Heart left ventricle (tissue), 16 donors: ENCODE measurements around the gene GPATCH1. TPM values are rescaled to one million over a fixed set of nuclear protein-coding genes. Genes with fewer than 3 reads are reported as not detected.

Experiments
- ATAC-seq, 4 donors: fragments of 200-7000 bp; cut with Tn5 transposase; one replicate each; pipeline ENCODE4 v1.9.1; 2020 to 2022; ENCODE audit warnings: moderate library complexity in 4 of 4, mild to moderate bottlenecking in 3 of 4, moderate number of reproducible peaks in 1 of 4
- DNase-seq, 5 donors: peaks; one replicate each; pipeline ENCODE4 v3.0.0-alpha.2; 2020
- H3K27ac ChIP-seq, 12 donors: fragments of 200-600 bp; sonication (generic) in 4 of 12; one replicate each; pipeline versions ENCODE4 v1.5.0 to v1.8.0; 2016 to 2022; ENCODE audit warnings: mild to moderate bottlenecking in 2 of 12
- H3K27me3 ChIP-seq, 9 donors: fragments of 200-600 bp; sonication (generic) in 2 of 9; one replicate each; pipeline versions ENCODE4 v1.5.1 to v1.8.0; 2016 to 2022; ENCODE audit warnings: mild to moderate bottlenecking in 3 of 9
- H3K36me3 ChIP-seq, 9 donors: fragments of 200-600 bp; sonication (generic) in 2 of 9; one replicate each; pipeline versions ENCODE4 v1.5.0 to v1.8.0; 2018 to 2022; ENCODE audit warnings: mild to moderate bottlenecking in 2 of 9
- H3K4me1 ChIP-seq, 12 donors: fragments of 200-600 bp; sonication (generic) in 4 of 12; one replicate each; pipeline versions ENCODE4 v1.5.0 to v1.8.0; 2016 to 2022; ENCODE audit warnings: mild to moderate bottlenecking in 3 of 12
- H3K4me3 ChIP-seq, 12 donors: fragments of 200-600 bp; sonication (generic) in 4 of 12; one replicate each; pipeline versions ENCODE4 v1.5.0 to v1.8.0; 2017 to 2022; ENCODE audit warnings: mild to moderate bottlenecking in 9 of 12, moderate library complexity in 4 of 12
- H3K9me3 ChIP-seq, 12 donors: fragments of 200-600 bp; sonication (generic) in 4 of 12; one replicate each; pipeline versions ENCODE4 v1.5.0 to v1.8.0; 2016 to 2022; ENCODE audit warnings: mild to moderate bottlenecking in 1 of 12
- POLR2A ChIP-seq, 2 donors: fragments of 450-650 bp; IDR thresholded peaks; one replicate each; pipeline ENCODE4 v1.6.1; 2017; ENCODE audit warnings: antibody characterized with exemption in 2 of 2, mild to moderate bottlenecking in 2 of 2, moderate library complexity in 2 of 2
- WGBS, 4 donors: extraction: QIAGEN DNeasy Blood & Tissue Kit in 2 of 4; methylation state at CpG; one replicate each; pipeline versions ENCODE4 v1.1.5 to v1.1.7; 2013 to 2018; 5-methylcytosine and 5-hydroxymethylcytosine counted together
- intact Hi-C, 10 donors: fragments of 100-400 bp; cut with DNase I; formaldehyde crosslinking; loops; one replicate each; pipeline versions ENCODE4 v1.11.1 to v1.14.2; 2022
- polyA plus RNA-seq, 2 donors: library from polyadenylated mRNA; stranded (reverse); fragments of 200-250 nt; gene quantifications; one replicate each; pipeline ENCODE4 v1.2.3, GENCODE V29; 2013
- total RNA-seq, 9 donors: library from RNA; depleted of rRNA in 2 of 9; stranded (reverse); fragments of >200 nt in 2 of 9; fragmentation: NEBNext Ultra II Directional in 3 of 9; extraction: Animal tissue kit (Norgen Biotek cat#: 25700) in 3 of 9; gene quantifications; one replicate each; pipeline versions ENCODE4 v1.1.0 to v1.2.4, GENCODE V29; 2016 to 2023
- TF ChIP-seq, protein P1 (sequence below), 12 donors: fragments of 200-600 bp; sonication (generic) in 4 of 12; IDR thresholded peaks; one replicate each; pipeline versions ENCODE4 v1.5.0 to v1.8.0; 2018 to 2022; ENCODE audit warnings: antibody characterized with exemption in 12 of 12, mild to moderate bottlenecking in 5 of 12
- donor health status: ischemic (EF 13 %, LVEDD 7.1; RV severe dilation, severe dysfunction).
- donor health status: healthy with polysubstance abuse.
- donor health status: DM: no; HTN: yes; CAD: no.
- donor health status: DM: no; HTN: no; CAD: no.
- donor health status: ischemic (EF 25% LVEDD 6.9; RV normal size, moderate dysfunction).
- donor health status: ischemic (EF 25% LVEDD 5.7; RV mildly dilated, moderate dysfunction).
- donor health status: healthy.
- donor health status: DM: yes; HTN: yes; CAD: no.
- donor health status: ischemic (EF 35%, LVEDD 5.7; RV mildly dilated, moderate dysfunction).
- donor health status: nonischemic (EF 11% LVEDD 7.7; RV severe dilation, severe dysfunction).
- donor health status: DM: yes; HTN: yes; CAD: no.
- donor health status: PGD.
- donor health status: ischemic (EF 29% LVEDD 5.4; RV normal size, mild dysfunction).
- donor health status: nonischemic (EF 23%, LVEDD 6.1; RV moderate dilation, normal function).

GPATCH1 gene
- total and polyA plus RNA-seq, 11 donors = 3.3 to 6.7 (median 5.3) TPM

DNA sequence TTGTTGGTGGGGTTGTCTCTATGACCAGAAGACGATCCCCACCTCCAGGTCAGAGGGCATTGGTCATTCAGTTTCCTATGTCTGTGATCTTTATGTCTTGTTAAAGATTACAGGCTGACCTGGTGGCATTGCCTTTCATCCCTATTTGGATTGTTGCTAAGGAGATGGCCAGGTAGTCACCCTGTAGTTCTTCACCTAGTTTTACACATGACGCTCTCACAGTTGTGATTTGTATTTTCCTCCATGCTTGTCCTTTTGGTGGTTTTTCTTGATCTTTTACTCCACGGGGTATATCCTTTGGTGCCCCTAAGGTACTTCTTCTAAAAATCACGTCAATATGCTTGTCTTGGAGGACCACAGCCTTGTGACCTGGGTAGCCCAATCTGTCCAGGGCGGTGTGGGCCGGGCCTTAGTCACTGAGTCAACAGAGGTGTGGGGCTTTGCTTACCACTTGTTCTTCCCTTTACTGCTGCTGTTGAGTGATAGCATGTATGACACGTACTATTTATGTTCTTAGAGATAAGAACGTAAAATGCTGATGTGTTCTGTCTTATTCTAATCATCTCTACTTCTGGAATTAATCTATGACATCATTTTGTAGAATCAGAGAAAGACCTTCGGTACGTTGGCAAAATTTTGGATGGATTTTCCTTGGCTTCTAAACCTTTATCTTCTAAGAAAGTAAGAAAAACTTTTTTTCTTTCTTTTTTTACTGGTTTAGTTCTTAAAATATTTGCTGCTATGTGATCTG is 20.1 kb downstream of the GPATCH1 start:
- no peak overlapping the region for H3K27ac ChIP-seq
- intact Hi-C loops = no loop called here
- H3K4me3 ChIP-seq = no peak overlapping the region
- peaks cover 0 to 98% (median 89%) of the 10 kb centered on the region in 9 donors for H3K36me3 ChIP-seq
- DNase-seq (no peak), ATAC-seq (no peak)
- H3K9me3 ChIP-seq = no peaks in the 10 kb centered on the region
- H3K27me3 ChIP-seq = no peaks in the 10 kb centered on the region
- 75 to 89% (median 85%) methylated on average over 10 of the region's 10 CpGs for WGBS, 4 donors
- no peak for TF ChIP-seq POLR2A (IDR thresholded peaks at IDR 0.05)
- TF ChIP-seq, protein P1, sequence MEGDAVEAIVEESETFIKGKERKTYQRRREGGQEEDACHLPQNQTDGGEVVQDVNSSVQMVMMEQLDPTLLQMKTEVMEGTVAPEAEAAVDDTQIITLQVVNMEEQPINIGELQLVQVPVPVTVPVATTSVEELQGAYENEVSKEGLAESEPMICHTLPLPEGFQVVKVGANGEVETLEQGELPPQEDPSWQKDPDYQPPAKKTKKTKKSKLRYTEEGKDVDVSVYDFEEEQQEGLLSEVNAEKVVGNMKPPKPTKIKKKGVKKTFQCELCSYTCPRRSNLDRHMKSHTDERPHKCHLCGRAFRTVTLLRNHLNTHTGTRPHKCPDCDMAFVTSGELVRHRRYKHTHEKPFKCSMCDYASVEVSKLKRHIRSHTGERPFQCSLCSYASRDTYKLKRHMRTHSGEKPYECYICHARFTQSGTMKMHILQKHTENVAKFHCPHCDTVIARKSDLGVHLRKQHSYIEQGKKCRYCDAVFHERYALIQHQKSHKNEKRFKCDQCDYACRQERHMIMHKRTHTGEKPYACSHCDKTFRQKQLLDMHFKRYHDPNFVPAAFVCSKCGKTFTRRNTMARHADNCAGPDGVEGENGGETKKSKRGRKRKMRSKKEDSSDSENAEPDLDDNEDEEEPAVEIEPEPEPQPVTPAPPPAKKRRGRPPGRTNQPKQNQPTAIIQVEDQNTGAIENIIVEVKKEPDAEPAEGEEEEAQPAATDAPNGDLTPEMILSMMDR (IDR thresholded peaks at IDR 0.05) = no peak
- H3K4me1 ChIP-seq = no peaks in the 10 kb centered on the region

DNA sequence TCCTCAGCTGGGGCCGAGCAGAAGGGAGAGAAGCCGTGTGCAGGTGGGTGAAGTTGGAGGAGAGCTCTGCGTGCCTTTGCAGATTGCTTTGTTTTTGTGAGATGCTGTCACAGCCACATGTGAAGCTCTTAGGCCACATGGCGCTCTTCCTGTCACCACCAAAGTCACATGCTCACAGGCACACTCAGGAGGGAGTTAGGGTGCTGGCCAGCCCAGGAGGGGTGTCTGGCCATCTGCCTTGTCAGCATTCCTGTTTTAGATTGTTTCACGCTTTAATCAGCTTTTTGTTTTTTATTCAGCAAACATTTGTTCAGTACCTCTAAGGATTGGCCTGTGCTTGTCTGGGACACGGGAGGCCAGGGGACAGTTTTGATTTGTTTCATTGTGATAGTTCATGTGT is 21.9 kb downstream of the GPATCH1 start:
- intact Hi-C loops = no loop called here
- Histone ChIP-seq H3K27me3 (no peaks in the 10 kb centered on the region), H3K4me3 (no peak overlapping the region), H3K9me3 (no peaks in the 10 kb centered on the region), H3K4me1 (no peaks in the 10 kb centered on the region), H3K27ac (no peak overlapping the region), H3K36me3 (peaks cover 0 to 98% (median 88%) of the 10 kb centered on the region in 9 donors)
- DNase-seq (no peak), ATAC-seq (peak in 1 of 4 donors; percentile 24)
- 74 to 91% (median 81%) methylated on average over 6 of the region's 6 CpGs for WGBS, 4 donors
- TF ChIP-seq POLR2A (IDR thresholded peaks at IDR 0.05) = no peak
- TF ChIP-seq, protein P1 (IDR thresholded peaks at IDR 0.05) = no peak

DNA sequence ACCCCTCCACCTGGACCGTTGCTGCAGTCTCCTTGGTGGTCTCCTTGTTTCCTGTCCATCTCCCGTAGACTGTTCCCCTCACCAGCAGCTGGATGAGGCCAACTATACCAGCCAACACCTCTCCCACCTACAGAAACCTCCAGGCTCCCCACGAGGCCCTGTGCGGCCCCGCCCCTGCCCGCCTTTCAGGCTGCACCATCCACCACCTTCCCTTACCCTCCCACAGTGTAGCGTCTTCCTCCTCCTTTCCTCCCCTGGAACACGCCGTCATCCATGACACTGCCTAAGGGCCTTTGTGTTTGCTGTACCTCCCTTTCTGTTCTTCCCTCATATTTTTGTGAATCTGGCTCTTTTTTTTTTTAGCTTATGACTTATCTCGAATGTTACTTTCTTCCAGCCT is 27.2 kb downstream of the GPATCH1 start:
- Histone ChIP-seq H3K4me3 (no peak overlapping the region), H3K36me3 (peaks cover 0 to 100% (median 89%) of the 10 kb centered on the region in 9 donors), H3K27ac (no peak overlapping the region), H3K27me3 (no peaks in the 10 kb centered on the region), H3K9me3 (no peaks in the 10 kb centered on the region), H3K4me1 (no peaks in the 10 kb centered on the region)
- intact Hi-C loops = no loop called here
- DNase-seq (no peak), ATAC-seq (no peak)
- TF ChIP-seq POLR2A (IDR thresholded peaks at IDR 0.05) = no peak
- TF ChIP-seq, protein P1 (IDR thresholded peaks at IDR 0.05) = no peak
- WGBS, 4 donors = 92 to 94% (median 94%) methylated on average over 10 of the region's 10 CpGs

DNA sequence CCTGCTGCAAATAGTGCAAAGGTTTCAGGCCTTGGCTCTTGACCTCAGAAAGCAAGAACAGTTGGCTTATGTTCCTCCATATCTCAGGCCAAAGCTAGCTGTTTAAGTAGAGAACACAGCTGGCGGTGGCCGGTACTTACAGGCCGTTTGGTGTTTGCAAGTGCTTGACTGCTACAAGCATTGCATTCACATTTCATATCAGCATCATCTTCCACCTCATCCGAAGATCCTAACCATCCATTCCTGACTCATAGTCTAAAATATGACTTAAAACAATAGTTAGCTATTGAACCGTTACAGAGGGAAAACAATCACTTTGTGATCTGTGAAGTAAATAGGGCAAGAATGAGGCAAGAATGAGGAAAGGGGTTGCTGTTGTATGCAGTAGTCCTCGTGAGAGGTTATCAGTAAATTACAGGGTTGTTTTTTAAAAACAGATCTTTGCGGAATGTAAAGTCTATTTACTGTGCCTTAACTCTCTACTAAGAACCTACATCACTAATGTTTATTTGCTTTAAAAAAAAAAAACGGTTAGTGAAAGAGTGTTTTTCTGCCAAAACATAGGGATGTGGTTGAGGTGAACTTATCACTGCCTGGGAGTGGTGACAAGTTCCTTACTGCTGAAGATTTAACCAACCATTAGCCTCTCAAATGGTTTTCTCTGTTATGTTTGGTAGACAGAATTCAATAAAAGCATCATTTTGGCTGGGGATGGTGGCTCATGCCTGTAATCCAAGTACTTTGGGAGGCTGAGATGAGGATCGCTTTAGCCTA is 29.3 kb downstream of the GPATCH1 start:
- 85 to 89% (median 88%) methylated on average over 9 of the region's 9 CpGs for WGBS, 4 donors
- H3K4me1 ChIP-seq = no peaks in the 10 kb centered on the region
- no peak overlapping the region for H3K4me3 ChIP-seq
- H3K27me3 ChIP-seq = no peaks in the 10 kb centered on the region
- H3K36me3 ChIP-seq = peaks cover 0 to 100% (median 91%) of the 10 kb centered on the region in 9 donors
- no peaks in the 10 kb centered on the region for H3K9me3 ChIP-seq
- intact Hi-C loops = loop anchor here in 2 of 10 donors (10.0 kb wide), 2 partner anchors 136 to 516 kb away; partner anchors contain the start of genes CEP89 (in 1 of the 2) and FAAP24 (in 1 of the 2)
- DNase-seq (no peak), ATAC-seq (no peak)
- H3K27ac ChIP-seq = no peak overlapping the region
- TF ChIP-seq, protein P1 (IDR thresholded peaks at IDR 0.05) = no peak
- no peak for TF ChIP-seq POLR2A (IDR thresholded peaks at IDR 0.05)
